Measurements from ENCODE around the gene NFATC1. TPM values are rescaled to one million over a fixed set of nuclear protein-coding genes. Genes with fewer than 3 reads are reported as not detected.

Gene NFATC1
- total RNA-seq, 1 donor from 2014 or later, result 18.5 TPM

DNA sequence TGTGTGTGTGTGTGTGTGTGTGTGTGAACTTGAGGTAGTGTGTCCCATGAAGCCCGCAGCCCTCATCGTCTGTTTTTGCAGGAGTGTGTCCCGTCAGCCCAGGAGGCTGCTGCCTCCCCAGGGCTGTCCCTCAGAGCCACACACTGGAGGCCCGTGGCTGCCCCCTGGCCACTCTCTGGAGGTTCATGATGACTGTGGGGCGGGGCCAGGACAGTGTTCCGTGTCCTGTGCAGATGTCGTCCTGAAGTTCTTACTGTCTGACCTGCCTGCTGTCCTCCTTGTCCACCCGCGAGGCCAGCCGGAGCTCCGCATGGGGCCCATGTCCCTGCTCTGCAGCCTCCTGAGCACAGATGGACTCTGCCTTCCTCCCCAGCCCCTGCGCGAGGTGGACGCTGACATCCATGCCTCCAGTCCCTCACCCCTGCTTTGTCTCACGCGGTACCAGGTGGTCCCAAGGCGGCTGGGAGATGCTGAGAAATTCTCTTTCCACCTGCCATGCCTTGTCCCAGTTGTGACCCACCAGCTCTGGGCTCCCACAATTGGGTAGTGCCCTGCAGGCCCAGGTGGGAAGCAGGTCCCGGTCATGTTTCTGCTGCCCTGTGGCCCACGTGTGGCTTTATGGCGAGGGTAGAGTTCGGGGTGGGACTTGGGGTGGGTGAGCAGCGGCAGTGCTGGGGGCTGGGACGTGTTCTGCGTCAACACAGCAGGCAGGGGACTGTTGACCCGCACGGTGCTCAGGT is 92.8 kb downstream of the NFATC1 start:
- ATAC-seq (no peak), DNase-seq (ENCODE audit: missing footprints) (peak; percentile 58)
- intact Hi-C loops (cut with DNase I), result no loop called here

DNA sequence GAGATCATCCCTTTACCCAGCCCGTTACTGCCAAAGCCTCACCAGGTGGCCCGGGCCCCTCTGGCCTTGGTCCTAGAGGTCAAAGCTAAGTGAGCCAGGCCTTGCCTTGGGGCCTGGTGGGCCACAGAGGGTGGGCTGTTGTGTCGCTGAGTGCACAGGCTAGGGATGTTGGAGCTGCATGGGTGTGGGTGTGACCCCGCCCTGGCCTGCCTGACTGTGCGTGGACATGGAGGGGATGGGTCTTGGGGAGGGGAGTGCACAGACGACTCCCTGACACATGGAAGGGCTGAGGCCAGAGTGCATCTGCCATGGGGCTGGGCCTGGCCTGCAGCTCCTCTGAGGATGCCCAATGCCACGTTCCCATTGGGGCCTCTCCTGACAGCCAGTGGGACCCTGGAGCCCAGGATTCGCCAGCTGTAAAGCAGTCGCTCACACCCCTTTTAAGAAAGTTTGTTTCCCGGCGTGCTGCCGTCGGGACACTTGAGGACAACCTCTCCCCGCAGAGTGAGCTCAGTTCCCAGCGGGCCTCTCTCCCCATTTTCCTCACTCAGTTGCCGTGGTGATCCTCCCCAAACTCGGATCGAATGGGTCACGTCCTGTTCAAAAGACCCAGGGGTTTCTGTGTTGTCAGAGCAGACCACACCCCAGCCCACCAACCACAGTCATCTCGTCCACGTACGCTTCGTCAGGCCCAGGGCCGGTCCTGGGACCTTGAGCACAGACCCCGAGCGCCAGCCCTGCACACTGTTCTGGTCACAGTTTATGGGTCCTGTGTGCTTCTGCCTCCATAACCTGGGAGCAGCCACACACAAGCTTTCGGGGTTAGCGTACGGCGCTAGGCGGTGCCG is 93.5 kb downstream of the NFATC1 start:
- ATAC-seq (no peak), DNase-seq (ENCODE audit: missing footprints) (peak; percentile 66)
- intact Hi-C loops (cut with DNase I), result no loop called here

GRCh38 chr18:79489899-79490625 is 94.3 kb downstream of the NFATC1 start:
- no peak for ATAC-seq
- peak; percentile 37 for DNase-seq (ENCODE audit: missing footprints)
- intact Hi-C loops (cut with DNase I), result no loop called here

GRCh38 chr18:79490626-79491041 is 94.9 kb downstream of the NFATC1 start:
- peak; percentile 42 for DNase-seq (ENCODE audit: missing footprints)
- intact Hi-C loops (cut with DNase I), result no loop called here
- ATAC-seq, result no peak

- ATAC-seq (no peak), DNase-seq (ENCODE audit: missing footprints) (peak; percentile 55)
- intact Hi-C loops (cut with DNase I), result no loop called here
These were observed 95.4 kb downstream of the NFATC1 start for GRCh38 chr18:79491081-79491551.

DNA sequence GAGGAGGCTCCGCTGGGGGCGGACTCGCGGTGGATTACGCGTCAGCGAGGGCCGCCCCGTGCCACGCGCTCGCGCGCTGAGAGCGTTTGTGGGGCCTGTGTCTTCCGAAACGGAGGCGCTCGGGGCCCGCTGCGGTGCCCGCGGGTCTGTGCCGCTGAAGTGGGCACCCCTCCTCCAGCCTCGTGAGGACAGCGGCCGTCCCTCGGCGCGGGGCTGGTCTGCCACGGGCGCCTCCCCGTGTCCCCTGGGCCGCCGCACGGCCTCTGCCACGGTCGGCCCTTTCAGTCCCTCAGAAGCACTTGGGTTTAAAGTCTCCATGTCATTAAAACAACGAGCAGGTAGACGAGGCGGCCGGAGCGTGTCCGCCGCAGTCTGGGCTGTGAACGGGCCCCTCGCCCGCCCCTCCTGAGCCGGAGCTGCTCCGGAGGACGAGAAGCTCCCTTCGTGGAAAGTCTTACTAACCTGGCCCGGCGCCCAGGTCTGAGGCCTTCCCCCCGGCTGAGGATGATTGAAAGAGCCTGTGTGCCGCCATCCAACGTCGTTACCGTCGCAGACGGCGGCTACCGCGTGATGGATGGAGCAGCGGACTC is 97.6 kb downstream of the NFATC1 start:
- ATAC-seq (no peak), DNase-seq (ENCODE audit: missing footprints) (peak; percentile 62)
- intact Hi-C loops (cut with DNase I), result no loop called here

DNA sequence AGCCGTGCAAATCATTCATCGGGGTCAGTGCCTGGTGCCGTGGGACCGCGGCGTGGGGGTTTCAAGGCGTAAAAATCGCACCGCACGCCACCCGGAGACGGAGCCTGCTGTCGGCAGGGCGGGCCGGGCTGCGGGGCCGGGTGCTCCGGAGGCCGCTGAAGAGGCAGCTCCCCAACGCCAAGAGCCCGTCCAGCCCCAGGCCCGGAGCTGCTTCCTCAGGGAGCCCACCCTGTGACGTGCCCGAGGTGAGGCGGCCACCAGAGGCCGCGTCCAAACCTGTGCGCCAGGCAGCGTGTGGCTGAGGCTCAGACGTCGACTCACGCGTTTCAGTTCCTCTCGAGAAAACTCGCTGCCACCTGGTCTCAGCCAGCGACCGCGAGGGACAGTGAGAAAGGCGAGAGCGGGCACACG is 98.1 kb downstream of the NFATC1 start:
- ATAC-seq (no peak), DNase-seq (ENCODE audit: missing footprints) (peak; percentile 28)
- intact Hi-C loops (cut with DNase I), result no loop called here

GRCh38 chr18:79494936-79495335 is 99.2 kb downstream of the NFATC1 start:
- intact Hi-C loops (cut with DNase I), result no loop called here
- peak; percentile 37 for DNase-seq (ENCODE audit: missing footprints)
- no peak for ATAC-seq

- intact Hi-C loops (cut with DNase I), result no loop called here
- ATAC-seq (no peak), DNase-seq (ENCODE audit: missing footprints) (no peak)
These were observed 99.9 kb downstream of the NFATC1 start for GRCh38 chr18:79495591-79496071.

GRCh38 chr18:79496237-79496977 is 100.7 kb downstream of the NFATC1 start:
- ATAC-seq (no peak), DNase-seq (ENCODE audit: missing footprints) (peak; percentile 68)

GRCh38 chr18:79496978-79497637 is 101.4 kb downstream of the NFATC1 start:
- DNase-seq (ENCODE audit: missing footprints), result no peak
- intact Hi-C loops (cut with DNase I), result no loop called here
- ATAC-seq, result peak; percentile 71

More at GRCh38 chr18:79496237-79496977, 100.7 kb downstream of the NFATC1 start:
- intact Hi-C loops (cut with DNase I), result no loop called here

GRCh38 chr18:79497638-79498081 is 101.9 kb downstream of the NFATC1 start:
- intact Hi-C loops (cut with DNase I), result no loop called here
- ATAC-seq, result no peak
- DNase-seq (ENCODE audit: missing footprints), result no peak

DNA sequence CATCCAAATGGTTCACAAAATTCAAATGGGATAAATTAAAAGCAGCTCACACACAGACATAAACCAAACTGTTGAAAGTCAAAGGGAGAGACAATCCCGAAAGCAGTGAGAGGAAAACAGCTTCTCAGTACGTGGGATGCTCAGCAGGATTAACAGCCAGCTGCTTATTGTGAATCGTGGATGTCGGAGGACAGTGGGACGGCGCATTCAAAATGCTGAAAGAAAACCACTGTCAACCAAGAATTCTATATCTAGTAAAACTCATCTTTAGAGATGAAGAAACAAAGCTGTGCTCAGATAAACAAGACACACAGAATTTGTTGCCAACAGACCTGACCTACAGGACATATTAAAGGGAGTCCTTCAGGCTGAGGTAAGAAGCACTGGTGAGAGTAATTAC is 102.9 kb downstream of the NFATC1 start:
- intact Hi-C loops (cut with DNase I), result no loop called here
- ATAC-seq (no peak), DNase-seq (ENCODE audit: missing footprints) (no peak)

GRCh38 chr18:79501006-79501405 is 105.3 kb downstream of the NFATC1 start:
- no peak for ATAC-seq
- DNase-seq (ENCODE audit: missing footprints), result no peak
- intact Hi-C loops (cut with DNase I), result no loop called here

- DNase-seq (ENCODE audit: missing footprints), result no peak
- intact Hi-C loops (cut with DNase I), result no loop called here
- ATAC-seq, result no peak
These were observed 107.1 kb downstream of the NFATC1 start for GRCh38 chr18:79502782-79503181.

- ATAC-seq (no peak), DNase-seq (ENCODE audit: missing footprints) (no peak)
- intact Hi-C loops (cut with DNase I), result no loop called here
These were observed 107.7 kb downstream of the NFATC1 start for GRCh38 chr18:79503406-79503805.

GRCh38 chr18:79504034-79504433 is 108.3 kb downstream of the NFATC1 start:
- no peak for DNase-seq (ENCODE audit: missing footprints)
- ATAC-seq, result no peak
- intact Hi-C loops (cut with DNase I), result no loop called here
